Epithelial cell of proximal tubule (primary cell): ENCODE measurements around the gene CDHR2. TPM values are rescaled to one million over a fixed set of nuclear protein-coding genes. Genes with fewer than 3 reads are reported as not detected.

Source experiments
- DNase-seq: peaks from one replicate; pipeline ENCODE4 v3.0.0-alpha.2; 2011; ENCODE audit warnings: low read depth
- H3K4me3 ChIP-seq: 2 replicates; pipeline ENCODE4 v1.5.1; 2011; ENCODE audit warnings: low read depth, mild to moderate bottlenecking, low read length
- CTCF ChIP-seq: conservative IDR thresholded peaks from 2 replicates; pipeline ENCODE4 v1.5.1; 2012; ENCODE audit warnings: low read depth, mild to moderate bottlenecking, low read length
- total RNA-seq: library from RNA; depleted of rRNA; stranded (reverse); fragments of >200 nt; gene quantifications from 2 replicates; pipeline ENCODE4 v1.2.3, GENCODE V29; 2015

The CDHR2 gene
- total RNA-seq, 1 donor from 2014 or later = not detected

GRCh38 chr5:176541338-176542134, 7.6 kb upstream of the CDHR2 start:
- H3K4me3 ChIP-seq = no peak overlapping the region
- DNase-seq = no peak
- no peak for TF ChIP-seq CTCF

- no peak for DNase-seq
- TF ChIP-seq CTCF = no peak
- peak overlapping the region; percentile 89 for H3K4me3 ChIP-seq
Measured at GRCh38 chr5:176542135-176542595, 7.0 kb upstream of the CDHR2 start.

DNA sequence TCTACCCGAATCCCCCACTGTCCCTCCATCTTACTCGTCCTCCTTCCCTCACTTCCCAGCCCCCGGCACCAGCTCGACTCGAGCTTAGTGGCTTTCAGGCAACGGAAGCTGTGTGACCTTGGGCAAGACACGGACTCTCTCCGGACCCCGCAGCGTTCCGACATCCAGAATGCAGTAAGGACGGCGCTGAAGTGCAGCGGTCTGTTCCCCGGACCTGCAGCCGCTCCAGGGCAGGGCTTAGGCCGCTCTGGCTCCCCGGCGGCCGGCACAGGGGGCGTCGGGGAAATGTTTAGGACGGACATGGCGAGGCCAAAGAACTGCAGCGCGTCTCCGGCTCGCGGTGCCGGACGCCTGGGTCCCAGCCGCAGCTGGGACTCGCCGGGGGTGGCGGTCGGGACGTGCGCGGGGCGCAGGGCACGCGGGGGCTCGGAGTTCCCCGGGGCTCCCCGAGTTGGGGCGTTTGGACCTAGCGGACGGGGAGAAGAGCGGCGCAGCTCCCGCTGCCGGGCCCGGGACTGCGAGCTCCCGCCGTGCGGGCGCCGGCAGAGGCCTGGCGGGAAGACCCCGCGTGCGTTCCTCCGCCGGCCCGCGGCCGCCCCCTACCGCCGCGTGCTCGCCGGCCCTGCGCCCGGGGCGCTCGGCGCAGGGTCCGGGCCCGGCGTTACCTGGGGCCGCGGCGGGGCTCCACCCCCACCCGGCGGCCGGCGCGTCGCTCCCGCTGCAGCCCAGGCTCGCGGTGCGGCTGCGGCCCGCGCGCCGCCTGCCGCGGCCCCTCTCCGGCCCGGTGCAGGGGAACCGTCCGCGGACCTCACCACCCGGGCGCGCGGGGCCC, 6.3 kb upstream of the CDHR2 start:
- no peak for DNase-seq
- TF ChIP-seq CTCF = no peak
- peak overlapping the region; percentile 89 for H3K4me3 ChIP-seq

- no peak for DNase-seq
- TF ChIP-seq CTCF = no peak
Measured at GRCh38 chr5:176543428-176544182, 5.5 kb upstream of the CDHR2 start.

DNA sequence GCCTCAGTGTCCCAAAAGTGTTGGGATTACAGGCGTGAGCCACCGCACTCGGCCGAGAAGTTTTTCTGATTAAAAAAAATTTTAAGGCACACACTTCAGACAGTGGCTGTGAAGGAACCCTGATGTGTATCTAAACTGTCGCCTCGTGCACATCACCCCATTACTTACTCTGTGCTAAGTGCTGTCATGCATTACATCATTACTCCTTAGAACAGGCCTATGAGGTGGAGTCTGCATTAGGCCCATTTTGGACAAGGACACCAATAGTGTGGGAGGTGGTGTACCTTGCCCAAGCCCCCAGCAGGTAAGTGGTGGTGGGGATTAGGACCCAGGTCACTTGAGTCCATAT, 3.8 kb upstream of the CDHR2 start:
- H3K4me3 ChIP-seq = no peak overlapping the region
- DNase-seq = no peak
- no peak for TF ChIP-seq CTCF

More at GRCh38 chr5:176543428-176544182, 5.5 kb upstream of the CDHR2 start:
- H3K4me3 ChIP-seq = peak overlapping the region; percentile 89

- no peak overlapping the region for H3K4me3 ChIP-seq
- TF ChIP-seq CTCF = no peak
- DNase-seq = no peak
Measured at GRCh38 chr5:176545737-176546509, 3.2 kb upstream of the CDHR2 start.
